Measurements from ENCODE around the gene WNK2.

- TF ChIP-seq, protein P1, sequence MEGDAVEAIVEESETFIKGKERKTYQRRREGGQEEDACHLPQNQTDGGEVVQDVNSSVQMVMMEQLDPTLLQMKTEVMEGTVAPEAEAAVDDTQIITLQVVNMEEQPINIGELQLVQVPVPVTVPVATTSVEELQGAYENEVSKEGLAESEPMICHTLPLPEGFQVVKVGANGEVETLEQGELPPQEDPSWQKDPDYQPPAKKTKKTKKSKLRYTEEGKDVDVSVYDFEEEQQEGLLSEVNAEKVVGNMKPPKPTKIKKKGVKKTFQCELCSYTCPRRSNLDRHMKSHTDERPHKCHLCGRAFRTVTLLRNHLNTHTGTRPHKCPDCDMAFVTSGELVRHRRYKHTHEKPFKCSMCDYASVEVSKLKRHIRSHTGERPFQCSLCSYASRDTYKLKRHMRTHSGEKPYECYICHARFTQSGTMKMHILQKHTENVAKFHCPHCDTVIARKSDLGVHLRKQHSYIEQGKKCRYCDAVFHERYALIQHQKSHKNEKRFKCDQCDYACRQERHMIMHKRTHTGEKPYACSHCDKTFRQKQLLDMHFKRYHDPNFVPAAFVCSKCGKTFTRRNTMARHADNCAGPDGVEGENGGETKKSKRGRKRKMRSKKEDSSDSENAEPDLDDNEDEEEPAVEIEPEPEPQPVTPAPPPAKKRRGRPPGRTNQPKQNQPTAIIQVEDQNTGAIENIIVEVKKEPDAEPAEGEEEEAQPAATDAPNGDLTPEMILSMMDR (IDR thresholded peaks at IDR 0.05; ENCODE audit: insufficient read depth, low read depth, low read length), result no peak
- no peak for TF ChIP-seq EZH2 (IDR thresholded peaks at IDR 0.05; ENCODE audit: insufficient read depth, low read length)
Measured at GRCh38 chr9:93190656-93191353, 6.9 kb downstream of the WNK2 start.
